ENCODE data around the gene SPAG9.

DNA sequence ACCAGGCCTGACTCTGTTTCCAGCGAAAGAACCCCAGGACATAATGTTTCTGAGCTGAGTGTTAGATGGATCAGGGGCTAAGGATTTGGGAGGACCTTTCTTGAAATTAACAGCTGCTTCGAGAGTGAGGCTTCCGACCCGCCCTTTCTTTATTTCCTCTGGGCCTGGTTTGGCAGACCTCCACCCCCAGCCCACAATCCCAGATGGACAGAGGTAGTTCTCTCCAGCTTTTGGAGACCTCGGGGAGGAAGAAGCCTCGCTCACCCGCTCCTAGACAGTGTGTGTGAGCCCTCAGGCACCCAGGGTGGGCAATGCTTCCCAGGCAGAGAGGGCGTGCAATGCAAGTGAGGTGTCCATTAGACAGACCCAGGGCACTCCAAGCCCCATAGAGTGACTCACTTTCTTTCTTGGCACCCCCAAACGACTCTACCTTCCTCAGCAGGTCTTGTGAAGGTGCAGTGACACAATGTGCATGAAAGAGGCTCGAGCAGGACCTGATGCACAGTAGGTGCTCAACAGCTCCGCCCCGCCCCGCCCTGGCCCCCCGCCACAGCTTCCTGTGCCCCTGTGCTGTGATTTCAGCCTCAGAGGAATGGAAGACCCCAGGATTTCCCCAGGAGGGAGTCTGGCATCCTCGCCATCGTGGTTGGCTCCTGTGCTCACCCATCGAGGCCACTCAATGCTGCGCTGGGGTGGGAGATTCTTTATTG, 203.8 kb downstream of the SPAG9 start:
- TF ChIP-seq POLR2A (IDR thresholded peaks at IDR 0.05) (no peak), EP300 (IDR thresholded peaks at IDR 0.05) (no peak), POLR2AphosphoS5 (IDR thresholded peaks at IDR 0.05) (no peak)
- TF ChIP-seq, protein P1, sequence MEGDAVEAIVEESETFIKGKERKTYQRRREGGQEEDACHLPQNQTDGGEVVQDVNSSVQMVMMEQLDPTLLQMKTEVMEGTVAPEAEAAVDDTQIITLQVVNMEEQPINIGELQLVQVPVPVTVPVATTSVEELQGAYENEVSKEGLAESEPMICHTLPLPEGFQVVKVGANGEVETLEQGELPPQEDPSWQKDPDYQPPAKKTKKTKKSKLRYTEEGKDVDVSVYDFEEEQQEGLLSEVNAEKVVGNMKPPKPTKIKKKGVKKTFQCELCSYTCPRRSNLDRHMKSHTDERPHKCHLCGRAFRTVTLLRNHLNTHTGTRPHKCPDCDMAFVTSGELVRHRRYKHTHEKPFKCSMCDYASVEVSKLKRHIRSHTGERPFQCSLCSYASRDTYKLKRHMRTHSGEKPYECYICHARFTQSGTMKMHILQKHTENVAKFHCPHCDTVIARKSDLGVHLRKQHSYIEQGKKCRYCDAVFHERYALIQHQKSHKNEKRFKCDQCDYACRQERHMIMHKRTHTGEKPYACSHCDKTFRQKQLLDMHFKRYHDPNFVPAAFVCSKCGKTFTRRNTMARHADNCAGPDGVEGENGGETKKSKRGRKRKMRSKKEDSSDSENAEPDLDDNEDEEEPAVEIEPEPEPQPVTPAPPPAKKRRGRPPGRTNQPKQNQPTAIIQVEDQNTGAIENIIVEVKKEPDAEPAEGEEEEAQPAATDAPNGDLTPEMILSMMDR (IDR thresholded peaks at IDR 0.05) = no peak

Measured in sigmoid colon (tissue), 4 donors.